Uterus (tissue), 4 donors: ENCODE data around the gene FLNB. TPM values are rescaled to one million over a fixed set of nuclear protein-coding genes. Genes with fewer than 3 reads are reported as not detected.

Source experiments
- DNase-seq, 2 donors: peaks; one replicate each; pipeline ENCODE4 v3.0.0-alpha.2; 2019 to 2020
- H3K27ac ChIP-seq, 2 donors: fragments of 200-600 bp; sonication (generic); 1 replicate in 1 of 2; 2 replicates in 1 of 2; pipeline ENCODE4 v1.5.1; 2016 to 2018
- H3K27me3 ChIP-seq, 2 donors: fragments of 200-600 bp; sonication (generic); one replicate each; pipeline ENCODE4 v1.5.1; 2018 to 2019; ENCODE audit warnings: control low read depth in 1 of 2
- H3K36me3 ChIP-seq, 2 donors: fragments of 200-600 bp; sonication (generic); one replicate each; pipeline ENCODE4 v1.5.1; 2019; ENCODE audit warnings: control low read depth in 1 of 2
- H3K4me1 ChIP-seq, 2 donors: fragments of 200-600 bp; sonication (generic); one replicate each; pipeline ENCODE4 v1.5.1; 2018 to 2019; ENCODE audit warnings: control low read depth in 1 of 2
- H3K4me3 ChIP-seq, 2 donors: fragments of 200-600 bp; sonication (generic); 1 replicate in 1 of 2; 2 replicates in 1 of 2; pipeline ENCODE4 v1.5.1; 2018 to 2019; ENCODE audit warnings: mild to moderate bottlenecking in 1 of 2
- H3K9me3 ChIP-seq, 2 donors: fragments of 200-600 bp; sonication (generic); one replicate each; pipeline ENCODE4 v1.5.1; 2019; ENCODE audit warnings: control low read depth in 1 of 2
- POLR2A ChIP-seq, 2 donors: fragments of 450-650 bp; IDR thresholded peaks; one replicate each; pipeline ENCODE4 v1.6.1; 2016; ENCODE audit warnings: antibody characterized with exemption in 2 of 2, mild to moderate bottlenecking in 1 of 2, moderate library complexity in 1 of 2
- intact Hi-C: fragments of 100-400 bp; cut with DNase I; formaldehyde crosslinking; loops from one replicate; pipeline ENCODE4 v1.15.1; 2023; ENCODE audit warnings: low total_unique reads
- total RNA-seq, 4 donors: library from RNA; depleted of rRNA in 3 of 4; stranded (reverse); fragments of >200 nt in 3 of 4; gene quantifications; one replicate each; pipeline versions ENCODE4 v1.1.0 to v1.2.4, GENCODE V29; 2014 to 2023
- TF ChIP-seq, protein P1 (sequence below), 4 experiments: fragments of 200-600 bp in 2 of 4; fragments of 450-650 bp in 2 of 4; sonication (generic) in 2 of 4; IDR thresholded peaks; one replicate each; pipeline ENCODE4 v1.5.1; 2016 to 2019; ENCODE audit warnings: antibody characterized with exemption in 4 of 4, mild to moderate bottlenecking in 2 of 4, moderate library complexity in 1 of 4
- donor health status: DM: yes; HTN: yes; CAD: no.

Gene FLNB
- total RNA-seq, 4 donors from 2014 or later: 52.4 to 283 (median 148) TPM

DNA sequence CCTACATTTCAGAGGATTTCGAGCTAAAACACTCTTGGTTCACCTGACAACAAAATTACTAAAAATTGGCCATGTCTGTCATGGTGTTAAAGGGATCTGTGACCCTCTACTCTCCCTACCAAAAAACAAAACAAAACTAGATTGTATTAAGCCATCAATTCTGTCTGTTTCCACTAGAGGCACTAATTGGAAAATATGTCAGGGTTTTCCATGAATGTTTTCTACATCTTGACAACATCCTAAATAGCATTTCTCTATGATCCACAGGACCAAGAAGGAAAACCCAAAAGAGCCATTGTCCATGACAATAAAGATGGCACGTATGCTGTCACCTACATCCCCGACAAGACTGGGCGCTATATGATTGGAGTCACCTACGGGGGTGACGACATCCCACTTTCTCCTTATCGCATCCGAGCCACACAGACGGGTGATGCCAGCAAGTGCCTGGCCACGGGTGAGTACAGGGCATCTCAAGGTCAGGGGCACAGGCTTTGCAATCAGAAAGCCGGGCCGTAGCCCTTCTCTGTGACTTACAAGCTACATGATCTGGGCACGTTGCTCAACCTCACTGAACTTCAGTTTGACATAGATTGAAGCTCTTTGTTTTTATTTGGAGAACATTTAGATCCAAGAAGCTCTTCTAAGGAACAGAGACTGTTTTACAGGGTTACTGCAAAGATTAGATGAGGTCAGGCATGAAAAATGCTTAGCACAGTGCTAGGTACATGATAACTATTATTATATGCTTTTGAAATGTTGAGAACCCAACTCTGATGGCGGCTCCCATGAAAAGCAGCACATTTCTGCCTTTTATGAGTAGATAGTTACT lies 127.7 kb downstream of the FLNB start:
- DNase-seq: no peak
- Histone ChIP-seq H3K27ac (peak overlapping the region; percentile 42 to 65), H3K9me3 (no peaks in the 10 kb centered on the region), H3K36me3 (no peaks in the 10 kb centered on the region), H3K4me1 (no peaks in the 10 kb centered on the region), H3K4me3 (no peak overlapping the region), H3K27me3 (no peaks in the 10 kb centered on the region)
- TF ChIP-seq, protein P1, sequence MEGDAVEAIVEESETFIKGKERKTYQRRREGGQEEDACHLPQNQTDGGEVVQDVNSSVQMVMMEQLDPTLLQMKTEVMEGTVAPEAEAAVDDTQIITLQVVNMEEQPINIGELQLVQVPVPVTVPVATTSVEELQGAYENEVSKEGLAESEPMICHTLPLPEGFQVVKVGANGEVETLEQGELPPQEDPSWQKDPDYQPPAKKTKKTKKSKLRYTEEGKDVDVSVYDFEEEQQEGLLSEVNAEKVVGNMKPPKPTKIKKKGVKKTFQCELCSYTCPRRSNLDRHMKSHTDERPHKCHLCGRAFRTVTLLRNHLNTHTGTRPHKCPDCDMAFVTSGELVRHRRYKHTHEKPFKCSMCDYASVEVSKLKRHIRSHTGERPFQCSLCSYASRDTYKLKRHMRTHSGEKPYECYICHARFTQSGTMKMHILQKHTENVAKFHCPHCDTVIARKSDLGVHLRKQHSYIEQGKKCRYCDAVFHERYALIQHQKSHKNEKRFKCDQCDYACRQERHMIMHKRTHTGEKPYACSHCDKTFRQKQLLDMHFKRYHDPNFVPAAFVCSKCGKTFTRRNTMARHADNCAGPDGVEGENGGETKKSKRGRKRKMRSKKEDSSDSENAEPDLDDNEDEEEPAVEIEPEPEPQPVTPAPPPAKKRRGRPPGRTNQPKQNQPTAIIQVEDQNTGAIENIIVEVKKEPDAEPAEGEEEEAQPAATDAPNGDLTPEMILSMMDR (IDR thresholded peaks at IDR 0.05): peak in 1 of 4 experiments; percentile 30
- TF ChIP-seq POLR2A (IDR thresholded peaks at IDR 0.05): no peak
- intact Hi-C loops: no loop called here

DNA sequence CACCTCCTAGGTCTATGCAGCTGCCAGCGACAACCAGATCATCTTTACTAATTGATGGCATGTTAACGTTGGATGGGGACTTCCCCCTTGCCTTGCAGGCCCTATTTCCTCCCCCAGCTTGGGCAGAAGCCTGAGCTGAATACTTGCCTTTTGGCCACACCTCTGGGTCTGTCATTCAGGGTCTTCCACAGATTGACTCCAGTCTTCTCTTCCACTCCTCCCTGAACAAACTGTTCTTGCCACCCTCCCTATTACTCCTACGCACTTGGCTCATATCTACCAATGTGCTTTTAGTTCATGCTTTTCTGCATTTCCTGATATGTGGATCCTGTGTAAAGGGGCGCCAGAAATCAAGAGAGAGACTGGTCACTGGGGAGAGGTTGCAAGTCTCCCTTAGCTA lies 129.1 kb downstream of the FLNB start:
- no peaks in the 10 kb centered on the region for H3K36me3 ChIP-seq

DNA sequence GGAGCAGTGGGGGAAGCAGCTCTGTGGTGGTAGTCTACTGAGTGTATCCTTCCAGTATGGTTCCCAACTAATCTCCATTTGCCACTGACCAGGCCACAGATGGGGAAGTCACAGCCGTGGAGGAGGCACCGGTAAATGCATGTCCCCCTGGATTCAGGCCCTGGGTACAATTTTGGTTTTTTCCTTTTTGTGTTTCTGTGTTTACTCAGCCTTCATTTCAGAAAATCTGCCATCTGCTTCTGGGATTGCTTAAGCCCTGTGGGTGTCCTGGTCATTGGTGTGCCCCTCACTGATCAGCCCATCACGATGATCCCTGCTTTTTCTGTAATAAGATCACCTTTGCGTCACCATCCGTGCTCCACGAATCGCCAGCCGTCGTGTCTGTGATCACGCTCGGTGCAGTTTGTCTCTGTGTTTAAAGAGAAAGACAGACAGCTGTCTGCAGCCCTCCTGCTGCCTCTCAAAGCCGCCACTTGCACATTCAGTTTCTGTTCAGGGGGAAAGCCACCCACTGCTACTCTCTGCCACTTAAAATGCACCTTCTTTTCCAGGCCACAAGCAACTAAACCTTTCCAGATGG lies 133.6 kb downstream of the FLNB start:
- TF ChIP-seq, protein P1 (IDR thresholded peaks at IDR 0.05): no peak
- TF ChIP-seq POLR2A (IDR thresholded peaks at IDR 0.05): no peak
- no peak overlapping the region for H3K4me3 ChIP-seq
- no peaks in the 10 kb centered on the region for H3K27me3 ChIP-seq
- no peak overlapping the region for H3K27ac ChIP-seq
- intact Hi-C loops: no loop called here
- no peaks in the 10 kb centered on the region for H3K4me1 ChIP-seq
- DNase-seq: no peak
- no peaks in the 10 kb centered on the region for H3K36me3 ChIP-seq
- no peaks in the 10 kb centered on the region for H3K9me3 ChIP-seq

More for the DNA sequence above, 129.1 kb downstream of the FLNB start:
- Histone ChIP-seq H3K27ac (peak overlapping the region in 1 of 2 donors; percentile 65), H3K4me1 (no peaks in the 10 kb centered on the region), H3K9me3 (no peaks in the 10 kb centered on the region), H3K4me3 (no peak overlapping the region), H3K27me3 (no peaks in the 10 kb centered on the region)
- intact Hi-C loops: no loop called here
- DNase-seq: no peak
- TF ChIP-seq, protein P1 (IDR thresholded peaks at IDR 0.05): no peak
- TF ChIP-seq POLR2A (IDR thresholded peaks at IDR 0.05): no peak

DNA sequence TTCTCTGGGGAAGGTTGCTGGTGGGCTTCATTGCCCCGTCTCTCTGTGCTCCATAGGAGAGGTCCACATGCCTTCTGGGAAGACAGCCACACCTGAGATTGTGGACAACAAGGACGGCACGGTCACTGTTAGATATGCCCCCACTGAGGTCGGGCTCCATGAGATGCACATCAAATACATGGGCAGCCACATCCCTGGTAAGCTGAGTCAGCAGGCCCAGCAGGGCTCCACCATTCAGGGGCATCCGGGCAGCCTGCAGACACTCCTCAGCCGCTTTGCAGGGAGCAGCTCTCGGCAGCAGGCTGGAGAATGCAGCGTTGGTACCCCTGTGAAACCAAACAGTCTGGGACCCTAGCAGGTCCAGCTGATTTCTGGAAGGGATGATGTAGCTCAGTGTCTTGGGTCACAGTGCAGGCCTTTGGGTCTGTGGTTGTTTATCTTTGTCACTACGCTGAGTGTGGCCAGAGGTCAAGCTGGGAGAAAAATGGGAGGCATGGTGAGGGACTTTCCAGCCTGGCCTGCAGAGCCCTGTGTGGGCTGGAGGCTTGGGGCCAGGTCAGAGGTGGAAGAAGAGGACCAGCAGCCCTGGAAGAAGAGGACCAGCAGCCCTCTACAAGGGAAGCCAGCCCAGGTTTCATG lies 135.3 kb downstream of the FLNB start:
- no peaks in the 10 kb centered on the region for H3K27me3 ChIP-seq
- H3K9me3 ChIP-seq: no peaks in the 10 kb centered on the region
- intact Hi-C loops: no loop called here
- H3K27ac ChIP-seq: no peak overlapping the region
- DNase-seq: no peak
- no peak overlapping the region for H3K4me3 ChIP-seq
- TF ChIP-seq, protein P1 (IDR thresholded peaks at IDR 0.05): no peak
- no peak for TF ChIP-seq POLR2A (IDR thresholded peaks at IDR 0.05)
- no peaks in the 10 kb centered on the region for H3K36me3 ChIP-seq
- H3K4me1 ChIP-seq: no peaks in the 10 kb centered on the region
